ENCODE data around the gene MLLT6. TPM values are rescaled to one million over a fixed set of nuclear protein-coding genes. Genes with fewer than 3 reads are reported as not detected.

The MLLT6 gene
- total RNA-seq, 1 experiment from 2014 or later: 50.6 TPM

- H3K27ac ChIP-seq (ENCODE audit: low read length): no peak overlapping the region
- no TSS peak for BruUV-seq (replicated peaks)
- no peak for ATAC-seq
- H3K36me3 ChIP-seq (ENCODE audit: control insufficient read depth, insufficient read depth, low read length): no peaks in the 10 kb centered on the region
- no peaks in the 10 kb centered on the region for H3K27me3 ChIP-seq (ENCODE audit: control insufficient read depth, insufficient read depth, low read length)
- no peak for DNase-seq (ENCODE audit: low read depth, low spot score)
- ChIA-PET POLR2A (no interaction called here), CTCF (interaction anchor here (0.7 kb wide), 1 partner anchor 39 kb away, joined by 3 read pairs; no protein-coding TSS in a partner anchor)
- in situ Hi-C loops (cut with HindIII; ENCODE audit: low pct_unique_long_range_greater_than_20kb, low sequenced_read_pairs): no loop called here
- intact Hi-C loops (cut with micrococcal nuclease; ENCODE audit: unreplicated experiment): loop anchor here (5.0 kb wide), 1 partner anchor 54 kb away; the partner anchor contains the start of gene CISD3
- no peaks in the 10 kb centered on the region for H3K9me3 ChIP-seq (ENCODE audit: control insufficient read depth, insufficient read depth, low read depth, low read length)
- TF ChIP-seq SIN3A (IDR thresholded peaks at IDR 0.05; ENCODE audit: borderline replicate concordance, insufficient read depth, low read depth, low read length) (no peak), CTCF (IDR thresholded peaks at IDR 0.05) (no peak), REST (IDR thresholded peaks at IDR 0.05; ENCODE audit: insufficient read depth in 1 of 2, low read depth in 2 of 2, low read length in 1 of 2) (no peak), TCF7L2 (IDR thresholded peaks at IDR 0.05; ENCODE audit: low read depth, low read length) (no peak), POLR2AphosphoS5 (IDR thresholded peaks at IDR 0.05; ENCODE audit: low read depth, low read length) (no peak)
- H3K4me3 ChIP-seq (ENCODE audit: low read depth in 2 of 2, low read length in 2 of 2): no peak overlapping the region
- no peaks in the 10 kb centered on the region; the same call in 1 of the 2 replicates for H3K4me1 ChIP-seq (ENCODE audit: control insufficient read depth, insufficient read depth, low read length)
Observed at GRCh38 chr17:38677819-38678218, 27.3 kb upstream of the MLLT6 start.

GRCh38 chr17:38681096-38681495, 24.0 kb upstream of the MLLT6 start:
- no peak overlapping the region for H3K4me3 ChIP-seq (ENCODE audit: low read depth in 2 of 2, low read length in 2 of 2)
- in situ Hi-C loops (cut with HindIII; ENCODE audit: low pct_unique_long_range_greater_than_20kb, low sequenced_read_pairs) (no loop called here), intact Hi-C loops (cut with micrococcal nuclease; ENCODE audit: unreplicated experiment) (no loop called here)
- no peak for TF ChIP-seq TCF7L2 (IDR thresholded peaks at IDR 0.05; ENCODE audit: low read depth, low read length)
- no peak for TF ChIP-seq REST (IDR thresholded peaks at IDR 0.05; ENCODE audit: insufficient read depth in 1 of 2, low read depth in 2 of 2, low read length in 1 of 2)
- TF ChIP-seq SIN3A (IDR thresholded peaks at IDR 0.05; ENCODE audit: borderline replicate concordance, insufficient read depth, low read depth, low read length): no peak
- no peak for TF ChIP-seq POLR2AphosphoS5 (IDR thresholded peaks at IDR 0.05; ENCODE audit: low read depth, low read length)
- TF ChIP-seq CTCF (IDR thresholded peaks at IDR 0.05): no peak
- ChIA-PET CTCF (no interaction called here), POLR2A (no interaction called here)
- no peaks in the 10 kb centered on the region; the same call in 1 of the 2 replicates for H3K4me1 ChIP-seq (ENCODE audit: control insufficient read depth, insufficient read depth, low read length)
- DNase-seq (ENCODE audit: low read depth, low spot score): no peak
- no peaks in the 10 kb centered on the region for H3K27me3 ChIP-seq (ENCODE audit: control insufficient read depth, insufficient read depth, low read length)
- H3K36me3 ChIP-seq (ENCODE audit: control insufficient read depth, insufficient read depth, low read length): no peaks in the 10 kb centered on the region
- ATAC-seq: no peak
- no TSS peak for BruUV-seq (replicated peaks)
- H3K27ac ChIP-seq (ENCODE audit: low read length): no peak overlapping the region
- no peaks in the 10 kb centered on the region for H3K9me3 ChIP-seq (ENCODE audit: control insufficient read depth, insufficient read depth, low read depth, low read length)

Measured in Panc1 (cell line).